Adrenal gland (tissue), 12 donors: ENCODE measurements around the gene SERPIND1. TPM values are rescaled to one million over a fixed set of nuclear protein-coding genes. Genes with fewer than 3 reads are reported as not detected.
"Not testable (repeated sequence)": the region's sequence is repeated elsewhere in the genome, so short reads cannot be mapped to it uniquely, and the experiment has no call there.

Source experiments
- DNase-seq, 7 donors: peaks; one replicate each; pipeline ENCODE4 v3.0.0-alpha.2; 2019 to 2020
- H3K27ac ChIP-seq, 5 donors: fragments of 200-600 bp; sonication (generic) in 4 of 5; 1 replicate in 3 of 5; 2 replicates in 2 of 5; pipeline versions ENCODE4 v1.5.1 to v1.8.0; 2016 to 2020; ENCODE audit warnings: mild to moderate bottlenecking in 1 of 5
- H3K27me3 ChIP-seq: fragments of 200-600 bp; 2 replicates; pipeline ENCODE4 v1.8.0; 2021
- H3K36me3 ChIP-seq, 2 donors: fragments of 200-600 bp; replicated peaks in 1 of 2; 1 replicate in 1 of 2; 2 replicates in 1 of 2; pipeline versions ENCODE4 v1.5.1 to v1.8.0; 2018 to 2022
- H3K4me1 ChIP-seq, 2 donors: fragments of 200-600 bp; replicated peaks in 1 of 2; 1 replicate in 1 of 2; 2 replicates in 1 of 2; pipeline versions ENCODE4 v1.5.1 to v1.8.0; 2018 to 2021
- H3K4me3 ChIP-seq, 4 donors: fragments of 200-600 bp; sonication (generic) in 3 of 4; one replicate each; pipeline ENCODE4 v1.5.1; 2016 to 2018
- H3K9me3 ChIP-seq, 3 donors: fragments of 200-600 bp; sonication (generic) in 1 of 3; replicated peaks in 1 of 3; 1 replicate in 2 of 3; 2 replicates in 1 of 3; pipeline versions ENCODE4 v1.5.1 to v1.8.0; 2016 to 2021
- POLR2A ChIP-seq, 2 donors: fragments of 450-650 bp; IDR thresholded peaks; one replicate each; pipeline ENCODE4 v1.6.1; 2017; ENCODE audit warnings: antibody characterized with exemption in 2 of 2, mild to moderate bottlenecking in 2 of 2, moderate library complexity in 1 of 2
- WGBS, 4 donors: extraction: QIAGEN DNeasy Blood & Tissue Kit in 2 of 4; methylation state at CpG; one replicate each; pipeline versions ENCODE4 v1.1.5 to v1.1.7; 2013 to 2017; 5-methylcytosine and 5-hydroxymethylcytosine counted together
- intact Hi-C, 2 donors: fragments of 100-400 bp; cut with DNase I; formaldehyde crosslinking; loops; one replicate each; pipeline versions ENCODE4 v1.14.1 to v1.15.0; 2022 to 2023
- polyA plus RNA-seq, 3 donors: library from polyadenylated mRNA; stranded (reverse); fragments of 200-250 nt in 2 of 3; fragments of 350-450 nt in 1 of 3; fragmentation: Illumina TruSeq in 1 of 3; extraction: RNeasy Lipid Tissue Mini Kit (QIAGEN cat#74804) in 1 of 3; gene quantifications; one replicate each; pipeline ENCODE4 v1.2.3, GENCODE V29; 2013 to 2014
- total RNA-seq, 9 donors: library from RNA; depleted of rRNA in 4 of 9; stranded (reverse); fragments of >200 nt in 4 of 9; fragments of 120-200 nt in 1 of 9; fragmentation: NEBNext Ultra II Directional in 1 of 9; extraction: Animal tissue kit (Norgen Biotek cat#: 25700) in 1 of 9; gene quantifications; one replicate each; pipeline versions ENCODE4 v1.1.0 to v1.2.4, GENCODE V29; 2013 to 2023
- TF ChIP-seq, protein P1 (sequence below), 6 experiments: fragments of 450-650 bp in 4 of 6; fragments of 200-600 bp in 2 of 6; sonication (generic) in 1 of 6; IDR thresholded peaks; 1 replicate in 5 of 6; 2 replicates in 1 of 6; pipeline versions ENCODE4 v1.5.1 to v1.8.0; 2016 to 2021; ENCODE audit warnings: antibody characterized with exemption in 6 of 6, mild to moderate bottlenecking in 2 of 6, moderate library complexity in 1 of 6
- donor health status: healthy with polysubstance abuse.
- donor health status: Bipolar disorder and iron deficiency.
- donor health status: DM: yes; HTN: yes; CAD: no.
- donor health status: DM: no; HTN: no; CAD: no.
- donor health status: DM: no; HTN: no; CAD: no.
- donor health status: DM: yes; HTN: yes; CAD: no.

The SERPIND1 gene
- total and polyA plus RNA-seq, 12 donors = 0.10 to 1.0 (median 0.17) TPM; not detected in 2

GRCh38 chr22:20818471-20818870, 44.6 kb downstream of the SERPIND1 start:
- Histone ChIP-seq H3K27me3 (no peaks in the 10 kb centered on the region), H3K27ac (no peak overlapping the region), H3K4me3 (no peak overlapping the region), H3K9me3 (no peaks in the 10 kb centered on the region), H3K4me1 (no peaks in the 10 kb centered on the region), H3K36me3 (peaks cover 0 to 65% of the 10 kb centered on the region in 2 donors)
- TF ChIP-seq, protein P1, sequence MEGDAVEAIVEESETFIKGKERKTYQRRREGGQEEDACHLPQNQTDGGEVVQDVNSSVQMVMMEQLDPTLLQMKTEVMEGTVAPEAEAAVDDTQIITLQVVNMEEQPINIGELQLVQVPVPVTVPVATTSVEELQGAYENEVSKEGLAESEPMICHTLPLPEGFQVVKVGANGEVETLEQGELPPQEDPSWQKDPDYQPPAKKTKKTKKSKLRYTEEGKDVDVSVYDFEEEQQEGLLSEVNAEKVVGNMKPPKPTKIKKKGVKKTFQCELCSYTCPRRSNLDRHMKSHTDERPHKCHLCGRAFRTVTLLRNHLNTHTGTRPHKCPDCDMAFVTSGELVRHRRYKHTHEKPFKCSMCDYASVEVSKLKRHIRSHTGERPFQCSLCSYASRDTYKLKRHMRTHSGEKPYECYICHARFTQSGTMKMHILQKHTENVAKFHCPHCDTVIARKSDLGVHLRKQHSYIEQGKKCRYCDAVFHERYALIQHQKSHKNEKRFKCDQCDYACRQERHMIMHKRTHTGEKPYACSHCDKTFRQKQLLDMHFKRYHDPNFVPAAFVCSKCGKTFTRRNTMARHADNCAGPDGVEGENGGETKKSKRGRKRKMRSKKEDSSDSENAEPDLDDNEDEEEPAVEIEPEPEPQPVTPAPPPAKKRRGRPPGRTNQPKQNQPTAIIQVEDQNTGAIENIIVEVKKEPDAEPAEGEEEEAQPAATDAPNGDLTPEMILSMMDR (IDR thresholded peaks at IDR 0.05) = no peak
- no peak for TF ChIP-seq POLR2A (IDR thresholded peaks at IDR 0.05)
- 70 to 95% (median 92%) methylated on average over 3 of the region's 3 CpGs for WGBS, 4 donors
- intact Hi-C loops = no loop called here
- peak in 1 of 7 donors; percentile 17 for DNase-seq

DNA sequence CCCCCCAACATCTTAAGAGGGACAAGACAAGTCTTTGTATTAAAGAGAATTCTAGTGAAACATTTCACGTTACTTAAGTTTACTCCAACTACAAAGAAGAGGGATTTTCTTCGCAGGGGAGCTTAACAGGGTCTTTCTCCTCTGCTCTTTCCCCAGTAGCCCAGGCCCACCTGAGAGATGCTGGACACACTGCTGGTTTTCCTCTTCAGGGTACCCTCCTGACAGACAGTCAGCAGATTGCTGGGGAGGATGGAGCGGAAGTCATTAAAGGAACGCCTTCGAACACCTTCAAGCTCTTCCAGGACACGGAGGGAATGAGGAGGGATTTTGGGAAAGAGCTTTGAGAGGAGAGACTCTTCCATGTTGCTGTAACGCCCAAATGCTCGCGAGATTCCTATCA, 45.6 kb downstream of the SERPIND1 start:
- Histone ChIP-seq H3K4me1 (no peaks in the 10 kb centered on the region), H3K27ac (no peak overlapping the region), H3K27me3 (no peaks in the 10 kb centered on the region), H3K4me3 (no peak overlapping the region), H3K9me3 (no peaks in the 10 kb centered on the region), H3K36me3 (peaks cover 0 to 59% of the 10 kb centered on the region in 2 donors)
- WGBS, 4 donors = 94 to 96% (median 96%) methylated on average over 9 of the region's 9 CpGs
- no peak for TF ChIP-seq POLR2A (IDR thresholded peaks at IDR 0.05)
- TF ChIP-seq, protein P1 (IDR thresholded peaks at IDR 0.05) = no peak
- intact Hi-C loops = no loop called here
- DNase-seq = peak in 1 of 7 donors; percentile 33

GRCh38 chr22:20821717-20822239, 47.9 kb downstream of the SERPIND1 start:
- intact Hi-C loops, H3K9me3 ChIP-seq, H3K27ac ChIP-seq, H3K27me3 ChIP-seq, H3K4me1 ChIP-seq, H3K4me3 ChIP-seq: not testable (repeated sequence)
- 97 to 99% (median 97%) methylated on average over 8 of the region's 8 CpGs for WGBS, 4 donors
- peak in 1 of 7 donors; percentile 13 for DNase-seq
- H3K36me3 ChIP-seq = peaks cover 0 to 45% of the 10 kb centered on the region in 2 donors

DNA sequence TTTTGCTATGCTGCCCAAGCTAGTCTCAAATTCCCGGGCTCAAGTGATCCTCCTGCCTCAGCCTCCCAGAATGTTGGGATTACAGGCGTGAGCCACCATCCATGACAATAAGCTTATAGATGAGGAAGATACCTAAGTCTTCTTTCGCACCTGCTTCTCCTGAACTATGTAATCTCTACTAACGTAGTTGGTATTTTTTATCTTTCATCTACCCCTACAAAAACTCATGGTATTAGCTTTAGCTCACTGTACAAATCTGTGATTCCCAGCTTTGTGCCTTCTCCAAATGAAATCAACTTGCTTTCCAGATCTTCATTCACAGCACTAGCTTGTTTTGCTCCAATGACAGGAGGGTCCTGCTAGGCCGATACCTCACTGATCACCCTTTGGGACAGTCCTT, 48.3 kb downstream of the SERPIND1 start:
- Histone ChIP-seq H3K4me3 (no peak overlapping the region), H3K27ac (no peak overlapping the region), H3K4me1 (no peaks in the 10 kb centered on the region), H3K36me3 (peaks cover 0 to 40% of the 10 kb centered on the region in 2 donors), H3K27me3 (no peaks in the 10 kb centered on the region), H3K9me3 (no peaks in the 10 kb centered on the region)
- DNase-seq = no peak
- intact Hi-C loops = no loop called here
- 92 to 97% (median 95%) methylated on average over 5 of the region's 5 CpGs for WGBS, 4 donors
- no peak for TF ChIP-seq POLR2A (IDR thresholded peaks at IDR 0.05)
- TF ChIP-seq, protein P1 (IDR thresholded peaks at IDR 0.05) = no peak

- Histone ChIP-seq H3K4me3 (no peak overlapping the region), H3K36me3 (peaks cover 0 to 32% of the 10 kb centered on the region in 2 donors), H3K9me3 (no peaks in the 10 kb centered on the region), H3K27me3 (no peaks in the 10 kb centered on the region), H3K27ac (no peak overlapping the region), H3K4me1 (no peaks in the 10 kb centered on the region)
- no peak for DNase-seq
- 94 to 98% (median 97%) methylated on average over 1 of the region's 1 CpG for WGBS, 4 donors
- intact Hi-C loops = no loop called here
- TF ChIP-seq, protein P1 (IDR thresholded peaks at IDR 0.05) = no peak
- no peak for TF ChIP-seq POLR2A (IDR thresholded peaks at IDR 0.05)
These were observed 49.4 kb downstream of the SERPIND1 start for GRCh38 chr22:20823264-20823663.

GRCh38 chr22:20825216-20825615, 51.3 kb downstream of the SERPIND1 start:
- 94 to 99% (median 98%) methylated on average over 4 of the region's 4 CpGs for WGBS, 4 donors
- peak in 1 of 7 donors; percentile 18 for DNase-seq
- H3K9me3 ChIP-seq, H3K27ac ChIP-seq, H3K4me1 ChIP-seq, H3K27me3 ChIP-seq, H3K4me3 ChIP-seq, intact Hi-C loops: not testable (repeated sequence)
- peaks cover 0 to 12% of the 10 kb centered on the region in 2 donors for H3K36me3 ChIP-seq
